GM18511 (cell line): ENCODE measurements around the gene GABRB2.

Experiments used
- ATAC-seq: cut with Tn5 transposase; IDR thresholded peaks from one replicate; pipeline ENCODE4 v1.9.1; 2021; ENCODE audit warnings: mild to moderate bottlenecking, moderate library complexity; ENCODE audit not compliant: unreplicated experiment

Gene GABRB2

DNA sequence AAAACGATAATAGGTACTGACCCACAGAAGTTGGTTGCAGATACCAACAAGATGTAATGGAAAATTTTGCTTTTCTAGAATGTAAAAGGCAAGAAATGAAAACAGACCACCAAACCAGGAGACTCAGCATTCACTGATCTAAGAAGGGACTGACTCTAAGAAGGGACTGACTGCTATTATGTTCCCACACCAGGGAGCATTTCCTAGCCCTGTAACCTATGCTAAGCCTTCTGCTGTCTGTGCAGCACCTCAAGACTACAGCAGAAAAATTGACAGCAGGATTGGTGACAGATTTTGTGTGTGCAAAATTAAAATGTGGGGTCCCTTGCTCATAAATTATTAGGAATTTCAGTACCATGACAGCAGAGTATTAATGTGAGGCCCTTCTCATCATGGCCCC is 154.8 kb downstream of the GABRB2 start:
- ATAC-seq = no peak

DNA sequence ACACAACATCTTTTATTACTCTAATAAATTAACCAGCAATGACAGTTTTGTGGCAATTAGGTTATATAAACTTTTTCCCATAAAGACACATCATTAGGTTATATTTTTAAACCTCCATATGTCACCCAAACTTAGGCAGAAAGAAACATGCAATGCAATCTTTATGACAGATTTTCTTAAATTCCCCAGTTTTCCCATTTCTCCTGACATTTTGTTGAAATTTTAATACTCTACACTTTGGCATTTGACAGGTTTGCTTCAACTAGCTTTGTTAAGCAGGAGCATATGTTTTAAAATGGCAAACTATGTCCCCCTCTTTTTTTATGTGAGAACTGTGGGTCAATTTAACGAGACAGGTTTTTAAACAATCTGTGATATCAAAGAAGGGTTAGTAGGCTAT is 155.5 kb downstream of the GABRB2 start:
- ATAC-seq = no peak

DNA sequence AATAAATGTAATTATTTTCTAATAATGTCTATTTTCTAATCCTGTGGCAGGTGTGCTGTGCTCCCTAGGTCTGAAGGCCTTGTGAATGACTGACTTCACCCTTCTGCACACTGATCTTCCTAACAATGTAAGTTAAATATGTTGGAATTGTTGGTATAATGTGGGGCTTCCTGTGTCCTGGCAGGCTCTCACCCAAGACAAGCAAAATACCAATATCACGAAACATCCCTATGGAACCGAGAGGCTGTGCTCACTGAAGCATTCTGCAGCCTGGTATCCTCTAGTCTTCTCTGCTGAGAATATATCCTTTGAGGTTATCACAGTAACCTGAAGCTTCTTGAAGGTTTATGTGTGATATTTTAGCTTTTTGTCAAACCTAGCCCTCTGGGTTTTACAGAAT is 159.4 kb downstream of the GABRB2 start:
- ATAC-seq = no peak

DNA sequence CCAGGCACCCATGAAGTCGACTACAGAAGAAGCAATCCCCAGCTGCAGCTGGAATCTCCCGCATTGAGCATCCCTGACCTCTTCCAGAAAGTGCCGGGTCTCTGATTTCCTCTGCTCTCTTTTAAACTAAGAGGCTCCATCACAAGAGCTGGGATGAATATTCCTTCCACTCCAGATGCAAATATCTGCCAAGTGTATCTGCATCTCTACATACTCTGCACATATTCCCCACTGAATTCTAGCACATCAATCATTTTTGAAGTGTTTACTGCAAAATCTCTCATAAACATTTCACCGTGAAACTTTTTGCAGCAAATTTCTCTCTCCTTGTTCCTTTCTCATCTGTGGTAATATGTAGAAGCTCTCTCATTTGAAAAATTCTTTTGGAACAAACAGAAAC is 161.5 kb downstream of the GABRB2 start:
- ATAC-seq = no peak

DNA sequence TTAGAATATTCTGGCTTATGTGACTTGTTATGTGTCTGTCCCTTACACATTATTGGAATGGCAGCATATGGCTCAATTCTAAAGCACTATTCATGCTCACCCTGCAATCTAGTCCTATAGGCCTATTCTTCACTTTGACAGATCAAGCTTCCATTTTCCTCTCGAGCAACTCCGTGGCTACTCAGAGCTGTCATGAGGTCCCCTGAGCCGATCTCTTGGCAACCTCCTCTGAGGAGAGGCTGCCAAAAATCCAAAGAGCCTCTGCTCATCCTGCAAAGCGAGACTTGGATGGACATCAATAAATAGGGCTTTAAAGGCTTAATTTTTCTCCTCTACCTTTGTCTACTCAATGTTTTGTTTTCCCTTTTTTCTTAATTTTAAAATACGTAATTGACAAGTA is 163.8 kb downstream of the GABRB2 start:
- ATAC-seq = no peak

DNA sequence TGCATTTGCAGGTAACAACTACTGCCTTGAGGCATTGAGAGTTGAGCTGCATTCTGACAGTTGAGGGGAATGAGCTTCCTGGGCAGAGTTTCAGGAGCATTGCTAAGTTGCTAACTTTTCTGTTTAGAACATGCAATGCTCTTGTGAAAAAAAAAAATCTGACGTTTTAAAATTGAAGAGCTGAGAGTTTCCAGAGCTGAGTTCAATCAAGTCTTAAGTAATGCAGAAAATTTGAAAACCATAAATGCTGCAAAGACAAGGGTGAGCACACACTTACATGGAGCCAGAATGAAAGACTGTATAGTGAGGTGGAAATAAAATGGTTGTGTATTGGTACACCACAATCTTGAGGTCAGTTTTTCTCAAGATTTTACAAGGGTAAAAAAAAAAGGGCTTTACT is 166.0 kb downstream of the GABRB2 start:
- no peak for ATAC-seq

DNA sequence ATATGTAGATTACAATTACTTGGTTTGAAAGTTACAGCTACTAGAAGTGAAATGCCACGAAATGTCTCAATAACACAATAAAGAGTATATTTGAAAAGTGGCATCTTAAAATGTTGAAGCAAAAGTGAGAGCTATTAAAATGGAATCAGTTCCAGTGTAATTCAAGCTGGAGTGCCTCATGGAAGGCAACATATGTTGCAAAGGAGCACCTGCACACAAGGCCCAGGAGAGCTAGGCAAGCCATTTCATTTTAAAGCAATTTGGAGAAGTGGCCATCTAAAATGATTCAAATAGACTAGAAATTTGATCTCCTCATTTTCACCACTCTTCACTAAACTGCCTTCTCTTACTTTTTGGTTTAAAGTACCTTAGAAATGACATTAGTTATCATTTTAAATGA is 167.8 kb downstream of the GABRB2 start:
- no peak for ATAC-seq

DNA sequence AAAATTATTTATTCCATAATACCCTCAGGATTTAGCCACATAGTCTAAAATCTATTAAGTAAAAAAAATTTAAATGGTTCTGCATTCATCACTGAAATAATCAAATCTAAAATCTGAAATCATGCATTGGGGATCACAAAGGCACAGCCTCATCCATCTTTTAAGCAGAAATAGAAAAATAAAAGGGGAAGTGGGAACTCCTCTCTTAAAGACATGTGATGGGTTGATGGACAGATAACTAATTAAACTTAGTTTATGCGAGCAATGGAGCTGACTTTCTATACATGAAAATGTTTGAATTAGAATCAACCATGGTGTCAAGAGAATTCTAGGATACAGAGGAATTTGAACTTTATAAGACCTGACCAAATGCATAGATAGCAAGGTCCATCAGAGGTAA is 170.5 kb downstream of the GABRB2 start:
- no peak for ATAC-seq

DNA sequence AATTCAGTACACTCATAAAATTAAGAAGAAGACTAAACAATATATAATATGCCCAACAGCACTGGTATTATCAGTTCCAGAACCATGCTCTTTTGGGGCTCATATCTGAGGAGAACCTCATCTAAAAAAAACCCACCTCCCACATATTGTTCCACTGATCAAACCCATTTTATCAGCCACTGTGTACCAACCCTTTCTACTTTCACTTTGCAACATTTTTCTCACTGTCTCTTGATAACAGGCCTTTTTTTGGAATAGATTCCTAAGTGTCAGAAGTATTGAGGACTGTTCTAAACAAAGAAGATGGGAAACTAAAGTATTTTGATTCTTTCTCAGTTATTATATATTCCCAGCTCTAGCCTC is 173.2 kb downstream of the GABRB2 start:
- ATAC-seq = peak; percentile 37

DNA sequence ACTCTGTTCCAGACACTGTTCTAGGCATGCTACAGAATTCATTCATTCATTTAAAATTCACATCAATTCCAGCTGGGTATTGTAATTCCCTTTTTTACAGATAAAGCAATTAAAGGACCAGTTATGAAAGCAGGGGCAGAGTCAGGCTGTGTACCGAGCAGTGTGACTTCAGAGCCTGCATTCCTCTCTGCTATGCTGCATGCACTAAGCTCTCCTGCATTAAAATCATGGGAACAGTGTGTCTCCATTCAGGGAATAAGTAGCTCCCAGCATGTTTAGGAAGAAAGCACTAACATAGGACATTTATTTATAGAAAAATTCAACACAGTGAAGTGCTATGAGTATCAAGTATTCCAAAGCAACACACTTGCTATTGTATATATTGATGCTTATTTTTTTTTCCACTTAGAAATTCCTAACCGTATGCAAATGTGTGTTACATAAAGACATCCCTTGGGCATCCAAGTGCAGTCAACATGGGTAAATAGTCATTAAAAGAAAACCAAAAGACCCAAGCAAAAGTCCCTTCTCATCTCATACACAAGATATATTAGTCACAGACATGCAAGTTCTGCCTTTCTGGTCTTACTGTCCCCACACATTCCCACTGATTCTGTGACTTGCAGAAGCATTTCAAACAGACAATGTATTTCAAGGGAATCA is 173.7 kb downstream of the GABRB2 start:
- ATAC-seq = peak; percentile 65

DNA sequence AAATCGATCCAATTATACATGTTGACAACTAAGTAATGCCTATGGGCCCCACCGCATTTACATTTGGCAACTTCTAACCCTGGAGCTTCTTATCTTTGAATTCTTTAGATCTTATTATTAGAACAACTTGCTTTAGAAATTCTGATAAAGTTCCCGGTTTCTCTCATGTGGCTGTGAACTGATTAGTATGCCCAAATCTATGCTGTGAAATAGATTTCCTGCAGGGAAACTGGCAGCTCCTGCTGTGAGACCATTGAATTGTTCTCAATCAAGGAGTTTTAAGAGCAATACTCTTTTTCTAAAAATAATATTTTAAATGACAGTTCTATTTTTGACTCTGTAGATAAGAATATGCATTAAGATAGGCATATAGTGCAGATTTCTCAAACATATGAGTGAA is 177.5 kb downstream of the GABRB2 start:
- no peak for ATAC-seq

DNA sequence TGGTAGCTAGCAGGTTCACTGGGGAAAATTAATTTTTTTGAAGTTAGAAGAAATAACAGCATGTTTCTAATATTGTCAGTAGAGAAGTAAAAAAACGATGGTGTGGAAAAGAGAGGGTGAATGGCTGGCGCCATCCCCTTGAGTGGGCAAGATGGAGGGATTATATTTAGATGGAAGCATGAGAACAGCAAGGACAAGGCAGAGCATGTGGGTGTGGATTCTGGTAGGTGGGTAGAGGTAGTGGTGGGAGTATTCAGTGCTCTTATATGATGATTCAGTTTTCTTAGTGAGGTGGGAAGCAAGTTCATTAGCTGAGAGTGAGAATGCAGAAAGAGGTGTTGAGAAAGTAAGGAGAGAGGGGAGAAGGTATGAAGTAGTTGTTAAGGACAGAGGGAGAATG is 188.1 kb downstream of the GABRB2 start:
- ATAC-seq = no peak

DNA sequence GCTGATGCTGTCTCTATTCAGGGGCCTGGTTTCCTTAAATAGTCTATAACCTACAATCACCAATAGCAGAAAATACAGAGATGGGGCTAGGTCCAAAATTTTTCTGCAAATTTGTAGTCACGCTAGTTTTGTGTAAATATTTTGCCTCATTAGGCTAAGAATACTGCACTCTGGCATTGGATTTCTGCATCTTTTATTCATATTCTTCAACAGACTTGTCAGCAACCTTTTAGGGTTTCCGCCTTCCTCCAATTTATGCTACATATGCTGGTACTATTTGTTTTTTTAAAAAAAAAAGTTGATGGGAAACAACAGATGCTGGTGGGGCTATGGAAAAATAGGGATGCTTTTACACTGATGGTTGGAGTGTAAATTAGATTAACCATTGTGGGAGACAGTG is 202.3 kb downstream of the GABRB2 start:
- ATAC-seq = no peak

DNA sequence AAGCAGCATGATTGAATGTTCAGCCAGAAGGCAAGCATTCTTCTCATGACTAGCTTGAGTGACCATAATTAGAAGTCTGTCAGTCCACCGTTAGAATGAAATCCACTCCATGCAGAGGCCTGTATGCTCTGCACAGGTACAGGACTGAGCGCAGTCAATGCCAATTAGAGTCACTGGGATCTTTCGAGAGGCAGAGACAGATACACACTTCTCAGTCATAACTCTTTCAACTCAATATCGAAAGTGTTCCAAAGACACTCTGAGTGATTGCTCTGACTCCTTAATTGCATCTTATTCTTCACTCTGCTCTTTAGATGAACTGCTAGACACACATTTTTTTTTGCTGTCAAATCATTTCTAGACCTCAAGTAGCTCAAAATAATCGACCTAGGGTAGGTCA is 203.6 kb downstream of the GABRB2 start:
- no peak for ATAC-seq

DNA sequence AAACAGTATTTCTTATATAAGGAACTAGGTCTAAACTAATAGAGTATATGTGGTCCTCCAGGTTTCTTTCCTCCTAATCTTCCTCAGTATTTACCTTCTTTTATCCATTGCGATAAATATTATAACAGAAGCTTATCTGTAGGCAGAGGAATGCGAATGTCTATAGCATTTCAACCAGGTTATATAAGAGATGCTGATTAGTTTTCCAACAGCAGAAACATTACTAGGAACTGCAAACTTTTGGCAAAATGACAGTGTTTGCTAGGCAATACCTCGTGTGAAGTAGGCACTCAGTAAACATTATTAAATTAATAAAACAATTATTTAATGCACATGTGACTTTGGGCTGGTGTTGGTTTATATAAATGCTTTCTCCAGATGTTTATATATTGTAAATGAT is 206.5 kb downstream of the GABRB2 start:
- no peak for ATAC-seq

DNA sequence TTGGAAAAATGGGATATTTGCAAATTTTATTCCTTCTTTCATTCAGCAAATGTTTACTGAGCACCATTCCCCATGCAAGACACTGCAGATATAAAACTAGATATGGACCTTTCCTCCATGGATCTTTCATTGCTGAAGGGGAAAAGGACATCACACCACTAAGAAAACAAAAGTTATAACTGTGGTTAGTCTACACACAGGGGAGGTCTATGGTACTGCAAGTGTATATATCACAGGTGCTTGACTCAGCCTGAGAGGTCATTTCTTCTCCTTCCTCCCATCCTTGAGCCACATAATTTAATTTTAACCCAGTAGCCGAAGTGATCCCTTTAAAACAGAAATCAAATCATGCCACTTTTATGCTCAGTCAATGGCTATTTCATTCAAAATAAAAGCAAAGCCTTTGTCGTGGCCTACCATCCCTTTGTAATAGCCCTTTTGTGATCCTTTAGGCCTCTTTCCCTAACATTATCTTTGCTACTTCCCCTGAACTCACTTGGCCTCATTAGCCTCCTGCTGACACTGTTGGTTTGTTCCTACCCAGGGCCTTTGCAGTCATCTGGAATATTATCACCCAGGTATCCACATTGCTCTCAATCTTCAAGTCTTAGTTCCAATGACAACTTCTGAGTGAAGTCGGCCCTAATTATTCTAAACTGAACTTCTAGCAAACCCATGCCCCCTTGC is 213.2 kb downstream of the GABRB2 start:
- ATAC-seq = no peak

DNA sequence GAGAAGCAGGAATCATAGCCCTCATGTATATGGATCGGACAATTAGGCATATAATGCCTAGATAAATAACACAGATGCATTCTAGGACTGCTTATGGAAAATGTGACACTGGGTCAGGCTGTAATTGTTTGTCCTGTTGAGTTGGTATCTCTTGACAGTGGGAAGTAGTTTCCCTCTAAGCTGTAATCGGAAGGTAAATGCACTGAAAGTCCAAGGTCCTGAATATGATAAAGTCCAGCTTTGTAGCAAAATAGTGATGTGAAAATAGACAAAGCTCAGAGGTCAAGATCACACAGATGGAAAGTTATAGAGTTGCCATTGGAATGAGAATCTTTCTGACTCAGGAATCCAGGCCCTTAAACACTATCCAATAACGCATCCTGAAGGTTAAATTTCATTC is 214.2 kb downstream of the GABRB2 start:
- ATAC-seq = no peak

DNA sequence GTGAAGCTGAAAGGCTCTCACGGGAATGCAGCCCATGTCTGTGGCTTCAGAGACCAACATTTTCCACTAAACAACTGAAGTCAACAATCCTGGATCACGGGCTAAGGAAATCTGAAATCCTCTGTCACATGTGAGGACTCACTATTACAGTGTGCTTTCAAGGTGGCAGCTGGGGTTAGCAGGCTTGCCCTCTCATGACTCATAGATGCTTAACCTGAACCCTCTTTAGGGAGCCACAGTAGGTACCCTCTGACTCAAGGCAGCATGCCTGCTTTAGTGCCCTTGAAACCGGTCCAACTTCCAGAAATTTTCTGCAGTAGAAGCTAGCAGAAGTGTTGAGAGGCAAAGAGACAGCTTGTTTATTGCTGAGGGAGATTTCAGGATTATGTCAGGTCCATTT is 232.5 kb downstream of the GABRB2 start:
- ATAC-seq = no peak

DNA sequence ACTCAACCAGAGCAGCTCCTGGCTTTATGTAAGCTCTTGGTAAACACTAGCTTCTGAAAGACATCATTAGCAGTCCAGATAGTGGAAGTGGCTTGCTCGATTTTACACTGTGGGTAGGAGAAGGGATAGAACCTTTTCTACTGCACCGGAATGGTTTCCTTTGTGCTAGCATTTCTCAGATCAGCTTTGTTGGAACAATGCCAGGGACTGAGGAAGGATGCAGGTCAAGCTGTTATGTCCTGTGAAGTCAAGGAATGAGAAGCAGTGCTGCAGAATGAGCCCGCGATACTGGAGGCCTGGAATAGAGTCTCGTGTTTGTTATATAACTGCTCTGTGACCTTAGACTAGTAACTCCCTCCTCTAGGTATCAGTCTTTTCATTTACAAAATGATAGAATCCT is 233.6 kb downstream of the GABRB2 start:
- ATAC-seq = no peak

DNA sequence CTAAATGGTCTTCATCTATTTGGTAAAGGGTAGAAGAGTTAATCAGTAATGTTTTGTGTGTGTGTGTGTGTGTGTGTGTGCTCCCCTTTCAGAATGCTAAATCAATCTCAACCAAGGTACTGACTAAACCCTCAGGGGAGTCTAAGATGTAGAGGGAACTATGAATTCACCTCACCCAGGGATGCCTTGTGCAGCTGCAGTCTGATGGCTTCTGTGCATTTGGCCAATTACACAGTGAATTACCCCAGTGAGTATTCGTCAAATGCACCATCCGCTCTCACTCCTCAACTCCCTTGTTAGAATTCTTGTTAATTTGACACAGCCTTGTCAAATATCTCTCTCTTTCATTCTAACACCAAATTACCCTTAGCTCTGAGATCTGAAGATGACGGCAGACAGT is 234.6 kb downstream of the GABRB2 start:
- peak; percentile 40 for ATAC-seq

DNA sequence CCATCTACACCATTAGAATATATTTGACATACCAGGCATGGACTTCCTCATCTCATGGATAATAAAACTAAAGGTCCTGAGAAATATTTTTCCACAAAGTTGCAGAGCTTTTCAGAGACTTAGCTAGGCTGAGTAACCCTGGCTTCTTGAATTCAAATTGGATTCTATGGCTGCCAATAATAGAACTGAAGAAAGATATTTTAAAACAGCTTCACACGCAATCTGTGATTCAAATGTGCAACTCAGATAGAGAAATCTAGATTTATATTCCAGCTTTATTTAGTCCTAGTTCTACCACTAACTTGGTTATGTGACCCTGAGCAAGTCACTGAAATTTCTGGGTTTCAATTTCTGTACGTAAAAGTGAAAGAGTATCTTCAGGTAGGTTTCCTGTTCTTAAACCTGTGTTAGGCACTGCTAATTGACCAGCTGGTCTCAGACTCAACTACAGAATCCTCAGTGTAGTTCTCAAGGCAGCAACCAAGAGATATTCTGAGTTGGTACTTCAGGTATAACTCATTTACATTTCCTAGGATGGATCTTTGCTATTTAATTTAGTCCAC is 235.3 kb downstream of the GABRB2 start:
- peak; percentile 85 for ATAC-seq

DNA sequence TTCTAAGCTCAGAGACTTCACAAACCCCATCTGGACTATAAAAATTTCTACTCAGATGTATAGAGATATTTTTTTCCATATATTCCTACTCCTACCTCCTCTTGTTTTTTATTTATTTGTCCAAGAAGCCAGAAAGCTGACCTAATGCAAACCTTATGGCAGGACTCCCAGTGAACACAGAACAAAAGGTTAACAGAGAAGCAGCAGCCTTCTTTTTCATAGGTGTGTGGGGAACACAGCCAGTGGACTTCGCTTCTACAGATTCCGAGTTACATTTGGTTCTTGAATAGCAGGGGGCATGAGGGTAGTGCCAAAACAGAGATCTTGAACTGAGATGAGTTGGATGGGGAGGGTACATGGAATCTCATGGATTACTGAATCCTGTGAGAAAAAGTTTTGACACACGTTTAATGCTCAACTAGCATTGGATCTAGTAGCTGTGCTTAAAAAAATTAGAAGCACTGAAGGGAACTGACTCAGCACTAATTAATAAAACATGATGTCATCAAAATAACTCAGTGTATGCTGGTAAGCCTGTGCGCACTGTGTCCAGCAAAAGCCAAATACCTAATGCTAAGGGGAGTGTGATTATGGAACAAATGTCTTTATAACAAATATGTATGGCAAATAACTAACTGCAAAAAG is 240.1 kb downstream of the GABRB2 start:
- ATAC-seq = no peak
